Measurements from ENCODE around the gene ZSCAN20. TPM values are rescaled to one million over a fixed set of nuclear protein-coding genes. Genes with fewer than 3 reads are reported as not detected.

ZSCAN20 gene
- total and polyA plus RNA-seq, 12 donors: 0.84 to 12.7 (median 4.1) TPM

DNA sequence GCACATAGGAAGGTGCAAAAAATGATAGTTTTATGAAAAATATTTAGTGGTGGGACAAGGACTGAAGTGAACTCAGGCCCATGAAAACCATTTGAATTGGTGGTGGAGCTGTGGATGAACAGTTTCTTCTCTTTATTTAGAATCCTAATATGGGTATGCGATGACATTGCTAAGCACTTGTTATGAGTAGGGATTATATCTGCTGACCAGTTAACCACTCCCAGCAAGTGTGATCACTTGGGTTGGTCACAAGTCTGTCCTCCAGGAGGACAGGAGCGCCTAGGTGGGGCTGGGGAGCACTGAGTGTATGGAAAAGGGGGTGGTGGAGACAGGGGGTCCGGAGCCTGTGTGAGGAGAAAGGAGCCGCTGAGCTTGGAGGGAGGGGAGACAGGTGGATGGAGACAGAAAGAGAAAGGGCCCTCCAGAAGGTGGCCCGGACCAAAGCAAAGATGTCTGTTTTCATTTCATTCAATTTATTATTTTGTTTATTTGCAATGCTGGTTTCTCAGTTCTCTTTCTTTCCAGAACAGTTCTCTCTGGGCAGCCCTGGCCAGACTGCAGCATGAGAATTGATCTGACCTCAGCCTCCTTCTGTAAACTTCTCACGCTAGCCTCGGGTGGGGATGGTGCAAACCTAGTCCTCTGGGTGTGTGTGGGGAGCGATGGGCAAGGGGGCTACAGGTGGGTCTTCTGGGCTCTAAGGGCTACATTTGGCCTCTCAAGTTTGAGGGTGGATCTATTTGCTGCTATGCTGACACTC, 9.9 kb upstream of the ZSCAN20 start:
- WGBS, 4 donors: 81 to 93% (median 88%) methylated on average over 8 of the region's 8 CpGs
- H3K27ac ChIP-seq: no peak overlapping the region
- H3K9me3 ChIP-seq (replicated peaks in 1 of 3): no peaks in the 10 kb centered on the region
- intact Hi-C loops (cut with DNase I): no loop called here
- peaks cover 0 to 28% of the 10 kb centered on the region in 2 donors for H3K4me1 ChIP-seq (replicated peaks in 1 of 2)
- H3K27me3 ChIP-seq: no peaks in the 10 kb centered on the region
- no peak overlapping the region for H3K4me3 ChIP-seq
- H3K36me3 ChIP-seq (replicated peaks in 1 of 2): no peaks in the 10 kb centered on the region
- DNase-seq: no peak
- TF ChIP-seq, protein P1, sequence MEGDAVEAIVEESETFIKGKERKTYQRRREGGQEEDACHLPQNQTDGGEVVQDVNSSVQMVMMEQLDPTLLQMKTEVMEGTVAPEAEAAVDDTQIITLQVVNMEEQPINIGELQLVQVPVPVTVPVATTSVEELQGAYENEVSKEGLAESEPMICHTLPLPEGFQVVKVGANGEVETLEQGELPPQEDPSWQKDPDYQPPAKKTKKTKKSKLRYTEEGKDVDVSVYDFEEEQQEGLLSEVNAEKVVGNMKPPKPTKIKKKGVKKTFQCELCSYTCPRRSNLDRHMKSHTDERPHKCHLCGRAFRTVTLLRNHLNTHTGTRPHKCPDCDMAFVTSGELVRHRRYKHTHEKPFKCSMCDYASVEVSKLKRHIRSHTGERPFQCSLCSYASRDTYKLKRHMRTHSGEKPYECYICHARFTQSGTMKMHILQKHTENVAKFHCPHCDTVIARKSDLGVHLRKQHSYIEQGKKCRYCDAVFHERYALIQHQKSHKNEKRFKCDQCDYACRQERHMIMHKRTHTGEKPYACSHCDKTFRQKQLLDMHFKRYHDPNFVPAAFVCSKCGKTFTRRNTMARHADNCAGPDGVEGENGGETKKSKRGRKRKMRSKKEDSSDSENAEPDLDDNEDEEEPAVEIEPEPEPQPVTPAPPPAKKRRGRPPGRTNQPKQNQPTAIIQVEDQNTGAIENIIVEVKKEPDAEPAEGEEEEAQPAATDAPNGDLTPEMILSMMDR (IDR thresholded peaks at IDR 0.05): no peak
- no peak for TF ChIP-seq POLR2A (IDR thresholded peaks at IDR 0.05)

DNA sequence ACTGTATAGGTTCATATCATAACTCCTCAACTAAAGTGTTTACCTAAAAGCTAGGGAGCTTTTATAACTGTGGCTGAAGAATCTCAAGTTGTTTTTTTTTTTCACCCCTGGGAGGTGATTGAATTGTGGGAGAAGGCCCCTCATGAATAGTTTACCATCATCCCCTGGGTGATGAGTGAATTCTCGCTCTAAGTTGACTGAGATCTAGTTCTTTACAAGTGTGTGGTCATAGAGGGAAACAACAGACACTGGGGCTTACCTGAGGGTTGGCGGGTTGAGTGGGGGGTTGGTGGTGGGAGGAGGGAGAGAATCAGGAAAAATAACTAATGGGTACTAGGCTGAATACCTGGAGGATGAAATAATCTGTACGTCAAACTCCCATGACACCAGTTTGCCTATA, 7.9 kb upstream of the ZSCAN20 start:
- no peak for DNase-seq
- intact Hi-C loops (cut with DNase I): no loop called here
- H3K4me3 ChIP-seq: no peak overlapping the region
- H3K9me3 ChIP-seq (replicated peaks in 1 of 3): no peaks in the 10 kb centered on the region
- WGBS, 4 donors: 94 to 99% (median 96%) methylated on average over 3 of the region's 3 CpGs
- H3K27ac ChIP-seq: no peak overlapping the region
- no peaks in the 10 kb centered on the region for H3K27me3 ChIP-seq
- H3K4me1 ChIP-seq (replicated peaks in 1 of 2): peaks cover 0 to 18% of the 10 kb centered on the region in 2 donors
- H3K36me3 ChIP-seq (replicated peaks in 1 of 2): no peaks in the 10 kb centered on the region
- TF ChIP-seq POLR2A (IDR thresholded peaks at IDR 0.05): no peak
- TF ChIP-seq, protein P1 (IDR thresholded peaks at IDR 0.05): no peak

DNA sequence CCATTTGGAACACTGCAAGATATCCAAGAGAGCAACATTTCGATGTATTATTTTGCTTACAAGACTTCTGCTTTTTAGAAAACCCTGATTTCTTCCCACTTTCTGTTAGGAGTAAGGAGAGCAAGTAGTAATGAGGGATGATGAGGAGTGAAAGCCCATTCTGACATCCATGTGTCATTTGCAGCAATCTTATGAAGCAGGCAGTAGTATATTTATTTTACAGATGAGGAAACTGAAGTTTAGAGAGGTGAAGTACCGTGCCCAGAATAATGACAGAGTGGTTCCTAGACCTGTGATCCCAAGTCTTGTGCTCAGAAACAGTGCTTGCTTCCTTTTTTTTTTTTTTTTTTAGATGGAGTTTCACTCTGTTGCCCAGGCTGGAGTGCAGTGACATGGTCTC, 7.1 kb upstream of the ZSCAN20 start:
- TF ChIP-seq, protein P1 (IDR thresholded peaks at IDR 0.05): no peak
- TF ChIP-seq POLR2A (IDR thresholded peaks at IDR 0.05): no peak
- DNase-seq: no peak
- WGBS, 4 donors: 86 to 91% (median 87%) methylated on average over 2 of the region's 2 CpGs
- H3K4me3 ChIP-seq: no peak overlapping the region
- H3K27me3 ChIP-seq: no peaks in the 10 kb centered on the region
- intact Hi-C loops (cut with DNase I): loop anchor here (5.0 kb wide), 3 partner anchors 93 to 168 kb away; no protein-coding TSS in a partner anchor
- H3K9me3 ChIP-seq (replicated peaks in 1 of 3): no peaks in the 10 kb centered on the region
- H3K27ac ChIP-seq: no peak overlapping the region
- H3K36me3 ChIP-seq (replicated peaks in 1 of 2): no peaks in the 10 kb centered on the region
- H3K4me1 ChIP-seq (replicated peaks in 1 of 2): peaks cover 0 to 16% of the 10 kb centered on the region in 2 donors

DNA sequence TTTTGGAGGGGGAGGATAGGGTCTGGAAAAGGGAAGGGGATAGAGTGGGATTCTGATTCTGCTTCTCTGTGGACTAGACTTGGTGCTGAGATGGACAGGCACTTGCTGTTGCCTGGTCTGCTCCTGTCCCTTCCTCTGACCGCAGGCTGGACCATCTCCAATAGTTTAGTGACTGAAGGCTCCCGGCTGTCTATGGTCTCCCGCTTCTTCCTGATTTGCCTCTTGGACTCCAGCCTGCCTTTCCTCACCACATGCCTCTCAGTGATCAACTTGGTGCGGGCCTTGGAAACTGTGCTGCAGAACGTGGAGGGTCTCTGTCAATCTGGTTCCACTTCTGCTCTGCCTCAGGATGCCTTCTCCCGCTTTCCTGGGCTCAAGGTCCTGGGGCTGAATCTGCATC, 6.3 kb upstream of the ZSCAN20 start:
- Histone ChIP-seq H3K27me3 (no peaks in the 10 kb centered on the region), H3K4me3 (no peak overlapping the region), H3K9me3 (replicated peaks in 1 of 3) (no peaks in the 10 kb centered on the region), H3K36me3 (replicated peaks in 1 of 2) (no peaks in the 10 kb centered on the region), H3K4me1 (replicated peaks in 1 of 2) (peaks cover 0 to 19% of the 10 kb centered on the region in 2 donors), H3K27ac (no peak overlapping the region)
- TF ChIP-seq POLR2A (IDR thresholded peaks at IDR 0.05): no peak
- TF ChIP-seq, protein P1 (IDR thresholded peaks at IDR 0.05): no peak
- intact Hi-C loops (cut with DNase I): loop anchor here (5.0 kb wide), 3 partner anchors 94 to 169 kb away; no protein-coding TSS in a partner anchor
- peak in 5 of 7 donors; percentile 50 to 73 (median 56) for DNase-seq
- 60 to 75% (median 62%) methylated on average over 4 to 6 of the region's 6 CpGs for WGBS, 4 donors
